SU-DHL-6 (cell line): ENCODE data around the gene SAPCD1.

Source experiments
- CTCF ChIP-seq: fragments of 200-600 bp; sonication (generic); IDR thresholded peaks from one replicate; pipeline ENCODE4 v1.5.1; 2017; ENCODE audit warnings: antibody characterized with exemption, mild to moderate bottlenecking, low read length, moderate library complexity; ENCODE audit not compliant: insufficient read depth, poor library complexity, severe bottlenecking
- EZH2phosphoT487 ChIP-seq: fragments of 200-600 bp; sonication (generic), shearing (Covaris generic); conservative IDR thresholded peaks from 2 replicates; pipeline ENCODE4 v1.6.1; 2018; ENCODE audit warnings: mild to moderate bottlenecking, antibody characterized with exemption, low read length, moderate library complexity, mixed read lengths

GRCh38 chr6:31780507-31781243, 18.2 kb downstream of the SAPCD1 start:
- TF ChIP-seq CTCF = no peak
- no peak for TF ChIP-seq EZH2phosphoT487
